Neural progenitor cell (in vitro differentiated cells): ENCODE measurements around the gene YDJC.

Experiments
- EZH2 ChIP-seq: fragments of 200-600 bp; sonication (generic); IDR thresholded peaks from 2 replicates; pipeline ENCODE4 v1.6.1; 2017; ENCODE audit warnings: antibody characterized with exemption, mild to moderate bottlenecking, moderate library complexity
- TF ChIP-seq, protein P1 (sequence below): fragments of 200-600 bp; sonication (generic); IDR thresholded peaks from 2 replicates; pipeline ENCODE4 v1.5.1; 2017; ENCODE audit warnings: antibody characterized with exemption, mild to moderate bottlenecking

DNA sequence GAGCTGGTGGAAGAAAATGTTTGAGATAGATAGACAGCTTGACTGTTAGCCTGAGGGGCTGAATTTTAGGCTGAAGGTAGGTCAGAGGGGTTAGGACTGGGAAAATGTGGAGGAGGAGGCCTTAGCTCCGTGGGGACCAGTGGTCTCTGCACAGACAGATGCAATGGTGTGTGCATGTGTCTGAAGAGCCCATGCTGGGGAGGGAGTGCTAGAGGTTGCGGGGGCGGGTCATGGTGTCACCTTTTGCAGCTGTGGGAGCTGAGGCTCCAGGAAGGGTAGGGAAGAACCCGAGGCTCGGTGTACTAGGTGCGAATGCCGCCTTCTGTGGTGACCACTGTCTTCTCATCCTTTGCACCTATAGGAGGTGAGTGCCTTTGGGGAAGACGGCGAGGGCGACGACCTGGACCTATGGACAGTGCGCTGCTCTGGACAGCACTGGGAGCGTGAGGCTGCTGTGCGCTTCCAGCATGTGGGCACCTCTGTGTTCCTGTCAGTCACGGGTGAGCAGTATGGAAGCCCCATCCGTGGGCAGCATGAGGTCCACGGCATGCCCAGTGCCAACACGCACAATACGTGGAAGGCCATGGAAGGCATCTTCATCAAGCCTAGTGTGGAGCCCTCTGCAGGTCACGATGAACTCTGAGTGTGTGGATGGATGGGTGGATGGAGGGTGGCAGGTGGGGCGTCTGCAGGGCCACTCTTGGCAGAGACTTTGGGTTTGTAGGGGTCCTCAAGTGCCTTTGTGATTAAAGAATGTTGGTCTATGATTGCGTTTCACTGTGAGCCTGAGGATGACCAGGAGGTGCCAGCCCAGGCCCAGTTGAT is 13.9 kb upstream of the YDJC start:
- TF ChIP-seq, protein P1, sequence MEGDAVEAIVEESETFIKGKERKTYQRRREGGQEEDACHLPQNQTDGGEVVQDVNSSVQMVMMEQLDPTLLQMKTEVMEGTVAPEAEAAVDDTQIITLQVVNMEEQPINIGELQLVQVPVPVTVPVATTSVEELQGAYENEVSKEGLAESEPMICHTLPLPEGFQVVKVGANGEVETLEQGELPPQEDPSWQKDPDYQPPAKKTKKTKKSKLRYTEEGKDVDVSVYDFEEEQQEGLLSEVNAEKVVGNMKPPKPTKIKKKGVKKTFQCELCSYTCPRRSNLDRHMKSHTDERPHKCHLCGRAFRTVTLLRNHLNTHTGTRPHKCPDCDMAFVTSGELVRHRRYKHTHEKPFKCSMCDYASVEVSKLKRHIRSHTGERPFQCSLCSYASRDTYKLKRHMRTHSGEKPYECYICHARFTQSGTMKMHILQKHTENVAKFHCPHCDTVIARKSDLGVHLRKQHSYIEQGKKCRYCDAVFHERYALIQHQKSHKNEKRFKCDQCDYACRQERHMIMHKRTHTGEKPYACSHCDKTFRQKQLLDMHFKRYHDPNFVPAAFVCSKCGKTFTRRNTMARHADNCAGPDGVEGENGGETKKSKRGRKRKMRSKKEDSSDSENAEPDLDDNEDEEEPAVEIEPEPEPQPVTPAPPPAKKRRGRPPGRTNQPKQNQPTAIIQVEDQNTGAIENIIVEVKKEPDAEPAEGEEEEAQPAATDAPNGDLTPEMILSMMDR, result no peak
- no peak for TF ChIP-seq EZH2
